ENCODE measurements around the gene PLAGL1.
A peak's percentile ranks its signal among the peaks of the same experiment; 100 is the strongest.

The PLAGL1 gene

GRCh38 chr6:143963158-143963919 lies 44.7 kb downstream of the PLAGL1 start:
- no peak for DNase-seq

GRCh38 chr6:143961886-143962878 lies 45.9 kb downstream of the PLAGL1 start:
- peak; percentile 54 for DNase-seq

GRCh38 chr6:143961066-143961465 lies 47.0 kb downstream of the PLAGL1 start:
- DNase-seq: no peak

- no peak for DNase-seq
Measured at GRCh38 chr6:143959927-143960326, 48.1 kb downstream of the PLAGL1 start.

- no peak for DNase-seq
Measured at GRCh38 chr6:143958839-143959399, 49.1 kb downstream of the PLAGL1 start.

DNA sequence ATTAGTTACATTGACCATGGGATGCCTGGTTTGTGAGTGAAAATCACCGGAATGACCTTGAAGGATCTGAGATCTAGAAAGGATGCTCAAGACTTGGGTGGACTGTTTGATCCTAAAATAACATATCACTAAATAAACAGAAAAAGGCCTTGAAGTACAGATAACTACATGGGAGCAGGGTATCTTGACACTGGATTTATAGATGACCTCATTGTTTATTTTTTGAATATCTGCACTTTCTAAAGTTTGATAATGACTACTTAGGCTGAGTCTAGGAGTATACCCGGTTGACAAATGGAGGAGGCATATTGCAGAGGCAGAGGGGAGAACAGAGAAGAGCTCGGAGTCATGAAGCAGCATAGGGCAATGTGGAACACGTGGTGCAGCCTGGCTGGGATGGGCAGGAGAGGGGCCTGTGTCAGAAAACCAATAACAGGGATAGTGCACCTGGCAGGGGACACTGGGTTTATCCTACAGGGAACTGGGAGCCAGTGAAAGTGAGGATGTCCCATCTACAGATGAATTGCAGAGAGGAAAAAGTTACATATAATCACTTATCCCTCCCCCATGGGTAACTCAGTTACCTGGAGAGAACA lies 50.3 kb downstream of the PLAGL1 start:
- DNase-seq: no peak

- DNase-seq: peak; percentile 22
Measured at GRCh38 chr6:143955971-143956370, 52.1 kb downstream of the PLAGL1 start.

- no peak for DNase-seq
Measured at GRCh38 chr6:143953922-143954321, 54.1 kb downstream of the PLAGL1 start.

- no peak for DNase-seq
Measured at GRCh38 chr6:143952947-143953701, 54.9 kb downstream of the PLAGL1 start.

GRCh38 chr6:143952060-143952778 lies 55.8 kb downstream of the PLAGL1 start:
- no peak for DNase-seq

DNA sequence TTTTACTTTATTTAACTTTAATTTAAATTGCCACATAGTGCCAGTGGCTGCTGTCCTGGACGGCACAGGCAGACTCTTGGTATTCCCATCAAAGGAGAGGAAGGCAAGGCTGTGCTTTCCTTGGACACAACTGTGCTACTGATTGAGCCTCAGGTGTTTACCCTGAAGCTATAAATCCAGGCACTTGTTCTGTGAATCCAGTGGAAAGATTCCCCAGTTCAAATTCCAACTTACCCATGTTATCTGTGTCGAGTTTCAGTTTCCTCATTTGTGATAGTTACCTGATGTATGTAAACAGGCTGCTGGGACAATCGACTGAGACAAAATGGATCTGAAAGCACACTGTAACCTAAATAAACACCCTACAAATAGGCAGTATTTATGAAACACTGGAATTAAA lies 57.2 kb downstream of the PLAGL1 start:
- DNase-seq: no peak

DNA sequence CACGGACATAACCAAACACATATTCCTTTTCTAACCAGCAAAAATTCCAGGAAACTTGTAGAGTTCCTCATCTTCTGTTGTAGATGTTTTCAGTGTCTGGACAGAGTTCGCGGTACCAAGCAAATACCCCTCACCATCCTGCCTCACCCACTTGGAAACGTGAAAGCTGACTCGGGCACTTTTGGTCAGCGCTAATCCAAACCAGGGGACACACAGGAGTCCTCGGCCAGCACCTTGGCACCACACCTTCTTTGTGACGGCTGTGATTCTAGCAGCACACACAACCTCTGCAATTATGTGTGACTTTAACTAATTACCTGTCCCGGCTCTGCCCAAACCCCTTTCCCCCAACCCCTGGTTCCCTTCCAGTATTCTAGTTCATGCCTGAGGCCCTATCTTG lies 58.1 kb downstream of the PLAGL1 start:
- no peak for DNase-seq

GRCh38 chr6:143949535-143949934 lies 58.5 kb downstream of the PLAGL1 start:
- no peak for DNase-seq

- no peak for DNase-seq
Measured at GRCh38 chr6:143948208-143948607, 59.9 kb downstream of the PLAGL1 start.

DNA sequence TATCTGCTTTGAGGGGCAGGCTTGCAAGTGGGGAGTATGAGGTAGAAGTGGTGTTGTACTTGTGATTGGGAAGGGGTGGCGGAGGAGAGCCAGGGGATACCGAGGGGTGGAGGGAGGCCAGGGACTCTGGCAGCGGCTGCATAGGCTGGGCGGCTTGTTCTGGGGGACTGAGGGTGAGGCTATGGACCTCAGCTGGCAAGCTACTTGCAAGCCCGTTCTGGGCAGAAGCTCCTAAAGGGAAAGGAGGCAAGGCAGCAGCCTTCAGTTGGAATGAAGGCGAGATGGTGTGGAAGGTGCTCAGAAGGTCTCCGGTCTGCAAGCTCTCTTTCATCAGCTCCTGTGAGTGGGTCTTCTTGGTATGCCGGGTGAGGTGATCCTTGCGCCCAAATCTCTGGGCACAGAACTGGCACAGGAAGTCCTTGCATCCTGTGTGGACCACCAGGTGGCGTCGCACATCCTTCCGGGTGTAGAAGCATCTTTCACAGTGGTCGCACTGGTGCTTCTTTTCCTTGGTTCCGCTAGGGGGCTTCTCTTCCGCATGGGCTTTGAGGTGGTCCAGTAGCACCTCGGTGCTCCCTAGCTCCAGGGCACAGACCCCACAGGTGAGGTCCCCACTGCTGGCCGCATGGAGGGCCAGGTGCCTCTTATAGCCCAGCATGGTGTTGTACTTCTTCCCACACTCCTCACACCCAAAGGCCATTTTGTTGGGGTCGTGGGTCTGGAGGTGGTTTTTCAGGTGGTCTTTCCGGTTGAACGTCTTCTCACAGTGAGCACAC lies 66.0 kb downstream of the PLAGL1 start:
- peak; percentile 58 for DNase-seq

DNA sequence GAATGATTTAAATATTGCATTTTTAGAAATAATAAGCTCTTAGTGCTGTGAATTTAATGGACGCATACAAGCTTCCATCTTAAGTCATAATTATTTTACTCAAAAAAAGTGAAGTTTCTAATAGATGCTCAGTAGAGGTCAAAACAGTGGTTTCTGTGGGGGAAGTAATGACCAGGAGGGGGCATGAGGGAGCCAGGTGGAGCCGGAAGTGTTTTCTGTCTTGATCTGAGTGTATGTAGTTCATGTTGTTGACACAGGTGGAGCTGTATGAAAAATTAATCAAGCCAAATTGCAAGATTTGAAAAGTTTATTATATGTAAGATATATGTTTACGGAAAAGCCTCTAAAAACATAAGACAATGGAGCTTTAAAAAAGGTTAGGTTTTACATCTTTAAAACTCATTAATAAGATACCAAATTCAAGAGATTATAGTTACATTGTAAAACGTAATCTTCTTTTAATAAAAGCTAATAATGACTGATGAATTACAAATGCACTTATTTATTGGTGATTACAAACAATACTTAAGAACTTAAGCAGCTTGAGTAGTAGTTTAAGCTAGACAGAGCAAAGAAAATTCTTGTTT lies 68.0 kb downstream of the PLAGL1 start:
- DNase-seq: peak; percentile 29

- no peak for DNase-seq
Measured at GRCh38 chr6:143939364-143939763, 68.7 kb downstream of the PLAGL1 start.

GRCh38 chr6:143937668-143937970 lies 70.4 kb downstream of the PLAGL1 start:
- no peak for DNase-seq

- DNase-seq: no peak
Measured at GRCh38 chr6:143936778-143937667, 71.0 kb downstream of the PLAGL1 start.

- no peak for DNase-seq
Measured at GRCh38 chr6:143936347-143936746, 71.7 kb downstream of the PLAGL1 start.

Measured in fibroblast of skin of right quadriceps (primary cell).